Endodermal cell (in vitro differentiated cells): ENCODE measurements around the gene TENT5C. TPM values are rescaled to one million over a fixed set of nuclear protein-coding genes. Genes with fewer than 3 reads are reported as not detected.

Source experiments
- DNase-seq: peaks from one replicate; pipeline ENCODE4 v3.0.0-alpha.2; 2017
- H3K27ac ChIP-seq: 2 replicates; pipeline ENCODE4 v1.5.1; 2013; ENCODE audit warnings: mild to moderate bottlenecking, low read depth, low read length, moderate library complexity
- H3K27me3 ChIP-seq: 2 replicates; pipeline ENCODE4 v1.6.1; 2013; ENCODE audit warnings: mild to moderate bottlenecking, low read length, moderate library complexity; ENCODE audit not compliant: insufficient read depth, control insufficient read depth, poor library complexity, severe bottlenecking
- H3K36me3 ChIP-seq: 2 replicates; pipeline ENCODE4 v1.7.0; 2013; ENCODE audit warnings: mild to moderate bottlenecking, low read length, moderate library complexity; ENCODE audit not compliant: control insufficient read depth, insufficient read depth
- H3K4me1 ChIP-seq: one replicate; pipeline ENCODE4 v1.7.0; 2013; ENCODE audit warnings: low read length; ENCODE audit not compliant: control insufficient read depth, insufficient read depth
- H3K4me3 ChIP-seq: 2 replicates; pipeline ENCODE4 v1.5.1; 2013; ENCODE audit warnings: mild to moderate bottlenecking, low read length, moderate library complexity
- H3K9ac ChIP-seq: 2 replicates; pipeline ENCODE4 v1.6.1; 2013; ENCODE audit warnings: mild to moderate bottlenecking, low read length, moderate library complexity; ENCODE audit not compliant: poor library complexity, severe bottlenecking; ENCODE audit errors: extremely low read depth
- H3K9me3 ChIP-seq: 2 replicates; pipeline ENCODE4 v1.6.1; 2013; ENCODE audit warnings: mild to moderate bottlenecking, low read length, moderate library complexity; ENCODE audit not compliant: control insufficient read depth
- H3K27ac Mint-ChIP-seq: 2 replicates; pipeline ENCODE4 v1.8.0; 2020; ENCODE audit warnings: mixed read lengths
- H3K27me3 Mint-ChIP-seq: 2 replicates; pipeline ENCODE4 v1.8.0; 2021; ENCODE audit warnings: mild to moderate bottlenecking, mixed read lengths; ENCODE audit not compliant: insufficient read depth
- H3K36me3 Mint-ChIP-seq: 2 replicates; pipeline ENCODE4 v1.8.0; 2020; ENCODE audit warnings: low read depth, mixed read lengths
- H3K4me1 Mint-ChIP-seq: 2 replicates; pipeline ENCODE4 v1.8.0; 2020; ENCODE audit warnings: mixed read lengths
- H3K4me3 Mint-ChIP-seq: 2 replicates; pipeline ENCODE4 v1.8.0; 2020; ENCODE audit warnings: mild to moderate bottlenecking, moderate library complexity, mixed read lengths
- H3K9me3 Mint-ChIP-seq: 2 replicates; pipeline ENCODE4 v1.8.0; 2020; ENCODE audit warnings: mild to moderate bottlenecking, mixed read lengths
- WGBS, 2 experiments: methylation state at CpG; one replicate each; pipeline versions ENCODE4 v1.1.5 to v1.1.7; 2013; ENCODE audit warnings: missing lambda C conversion rate in 2 of 2, mixed read lengths in 1 of 2; ENCODE audit not compliant: insufficient coverage in 1 of 2, insufficient read length in 1 of 2; 5-methylcytosine and 5-hydroxymethylcytosine counted together
- total RNA-seq, 2 donors: library from RNA; stranded (reverse); fragmentation: NEBNext Ultra II Directional in 1 of 2; extraction: Animal tissue kit (Norgen Biotek cat#: 25700) in 1 of 2; gene quantifications; 2 replicates in 1 of 2; 3 replicates in 1 of 2; pipeline ENCODE4 v1.2.1, GENCODE V29; 2021
- TF ChIP-seq, protein P1 (sequence below): fragments of 200-600 bp; sonication (generic); conservative IDR thresholded peaks from 2 replicates; pipeline ENCODE4 v1.5.0; 2021; ENCODE audit warnings: antibody characterized with exemption, mild to moderate bottlenecking

The TENT5C gene
- total RNA-seq, 2 donors from 2014 or later: 1.0 to 1.4 TPM

- Mint-ChIP-seq H3K36me3 (no peaks in the 10 kb centered on the region), H3K9me3 (no peaks in the 10 kb centered on the region), H3K4me1 (no peaks in the 10 kb centered on the region), H3K27ac (no peak overlapping the region), H3K27me3 (peaks cover 2% of the 10 kb centered on the region), H3K4me3 (no peak overlapping the region)
- no peaks in the 10 kb centered on the region for H3K4me1 ChIP-seq
- 95 to 100% methylated on average over 1 to 3 of the region's 3 CpGs for whole genome bisulfite sequencing, 2 experiments
- H3K9me3 ChIP-seq: no peaks in the 10 kb centered on the region
- H3K27me3 ChIP-seq: no peaks in the 10 kb centered on the region
- DNase-seq: no peak
- H3K36me3 ChIP-seq: no peaks in the 10 kb centered on the region
- TF ChIP-seq, protein P1, sequence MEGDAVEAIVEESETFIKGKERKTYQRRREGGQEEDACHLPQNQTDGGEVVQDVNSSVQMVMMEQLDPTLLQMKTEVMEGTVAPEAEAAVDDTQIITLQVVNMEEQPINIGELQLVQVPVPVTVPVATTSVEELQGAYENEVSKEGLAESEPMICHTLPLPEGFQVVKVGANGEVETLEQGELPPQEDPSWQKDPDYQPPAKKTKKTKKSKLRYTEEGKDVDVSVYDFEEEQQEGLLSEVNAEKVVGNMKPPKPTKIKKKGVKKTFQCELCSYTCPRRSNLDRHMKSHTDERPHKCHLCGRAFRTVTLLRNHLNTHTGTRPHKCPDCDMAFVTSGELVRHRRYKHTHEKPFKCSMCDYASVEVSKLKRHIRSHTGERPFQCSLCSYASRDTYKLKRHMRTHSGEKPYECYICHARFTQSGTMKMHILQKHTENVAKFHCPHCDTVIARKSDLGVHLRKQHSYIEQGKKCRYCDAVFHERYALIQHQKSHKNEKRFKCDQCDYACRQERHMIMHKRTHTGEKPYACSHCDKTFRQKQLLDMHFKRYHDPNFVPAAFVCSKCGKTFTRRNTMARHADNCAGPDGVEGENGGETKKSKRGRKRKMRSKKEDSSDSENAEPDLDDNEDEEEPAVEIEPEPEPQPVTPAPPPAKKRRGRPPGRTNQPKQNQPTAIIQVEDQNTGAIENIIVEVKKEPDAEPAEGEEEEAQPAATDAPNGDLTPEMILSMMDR: no peak
- no peak overlapping the region for H3K27ac ChIP-seq
- H3K4me3 ChIP-seq: no peak overlapping the region
- no peak overlapping the region for H3K9ac ChIP-seq
Observed at GRCh38 chr1:117591252-117591651, 14.6 kb upstream of the TENT5C start.

DNA sequence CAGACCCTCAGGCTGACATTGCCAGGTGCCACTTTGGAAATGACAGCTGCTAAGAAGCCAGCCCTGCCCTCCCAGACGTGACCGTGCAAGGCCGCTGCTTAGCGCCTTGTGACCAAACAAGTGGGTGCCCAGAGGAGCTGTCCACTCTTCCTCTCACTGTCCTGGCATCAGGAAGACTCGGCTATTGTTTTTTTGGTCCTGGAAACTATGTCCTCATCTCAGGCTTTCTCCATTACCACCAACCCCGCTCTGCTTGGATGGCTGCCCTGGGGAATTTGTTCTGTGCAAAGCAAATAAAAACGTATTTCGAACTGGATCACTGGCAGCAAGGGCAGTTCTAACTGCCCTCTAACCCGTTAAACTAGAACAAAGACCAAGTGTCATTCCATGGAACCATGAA, 13.7 kb upstream of the TENT5C start:
- no peak overlapping the region for H3K4me3 ChIP-seq
- Mint-ChIP-seq H3K27me3 (peaks cover 2% of the 10 kb centered on the region), H3K27ac (no peak overlapping the region), H3K4me1 (no peaks in the 10 kb centered on the region), H3K4me3 (no peak overlapping the region), H3K9me3 (no peaks in the 10 kb centered on the region), H3K36me3 (no peaks in the 10 kb centered on the region)
- no peak for DNase-seq
- no peaks in the 10 kb centered on the region for H3K36me3 ChIP-seq
- H3K9me3 ChIP-seq: no peaks in the 10 kb centered on the region
- H3K9ac ChIP-seq: no peak overlapping the region
- TF ChIP-seq, protein P1: no peak
- H3K27ac ChIP-seq: no peak overlapping the region
- 89 to 93% methylated on average over 5 to 9 of the region's 9 CpGs for WGBS, 2 experiments
- H3K4me1 ChIP-seq: no peaks in the 10 kb centered on the region
- no peaks in the 10 kb centered on the region for H3K27me3 ChIP-seq

DNA sequence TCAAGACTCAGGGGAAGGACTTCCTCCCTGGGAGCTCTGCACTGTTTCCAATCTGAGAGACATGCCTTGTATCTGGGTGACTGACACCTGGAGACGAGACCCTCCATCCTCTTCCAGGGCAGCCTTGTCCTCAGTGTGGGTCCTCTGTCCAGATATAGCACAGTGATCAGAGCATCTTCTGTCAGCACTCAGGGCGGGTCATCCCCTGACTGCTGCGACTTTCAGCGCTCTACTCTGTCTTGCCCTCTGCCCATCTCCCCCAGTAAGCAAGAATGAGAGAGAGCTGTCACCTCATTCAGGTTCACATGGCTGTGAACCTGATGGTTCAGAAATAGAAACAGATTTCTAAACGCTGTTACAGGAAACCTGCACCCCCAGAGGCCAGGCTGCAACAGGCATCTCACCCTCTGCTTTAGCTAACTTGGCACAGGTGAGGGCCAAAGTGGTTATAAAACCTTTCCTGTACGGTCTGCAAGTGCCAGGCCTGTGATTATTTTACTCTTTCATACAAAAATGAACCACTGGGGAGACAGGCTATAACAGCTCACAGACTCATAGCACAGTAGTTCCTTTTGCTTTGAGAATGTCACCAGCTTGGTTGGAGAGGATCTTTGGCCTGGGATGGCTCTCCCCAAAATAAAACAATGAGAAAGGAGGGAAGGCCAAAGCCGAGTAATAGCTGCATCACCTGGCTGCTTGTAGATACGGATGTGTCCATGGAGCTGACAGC, 11.4 kb upstream of the TENT5C start:
- Mint-ChIP-seq H3K4me3 (no peak overlapping the region), H3K36me3 (no peaks in the 10 kb centered on the region), H3K27ac (no peak overlapping the region), H3K9me3 (no peaks in the 10 kb centered on the region), H3K27me3 (no peaks in the 10 kb centered on the region), H3K4me1 (no peaks in the 10 kb centered on the region)
- TF ChIP-seq, protein P1: no peak
- Histone ChIP-seq H3K36me3 (no peaks in the 10 kb centered on the region), H3K4me3 (no peak overlapping the region), H3K4me1 (no peaks in the 10 kb centered on the region), H3K9me3 (no peaks in the 10 kb centered on the region), H3K9ac (no peak overlapping the region), H3K27ac (no peak overlapping the region), H3K27me3 (no peaks in the 10 kb centered on the region)
- 87 to 91% methylated on average over 4 to 8 of the region's 8 CpGs for WGBS, 2 experiments
- no peak for DNase-seq
